GM12891 (cell line): ENCODE data around the gene KIF26A.

ENCODE experiments used
- DNase-seq: peaks from one replicate; pipeline ENCODE4 v3.0.0; 2011; ENCODE audit warnings: low spot score; ENCODE audit not compliant: insufficient read length
- FAIRE-seq: peaks from 2 replicates; lab custom pipeline; 2011; peaks lifted over from hg19 to GRCh38; lab: Jason Lieb, UNC
- PAX5 ChIP-seq: IDR thresholded peaks from 2 replicates; pipeline ENCODE4 v1.6.1; 2011; ENCODE audit warnings: low read length, moderate library complexity, mild to moderate bottlenecking; ENCODE audit not compliant: insufficient read depth, severe bottlenecking
- POLR2A ChIP-seq: IDR thresholded peaks from 2 replicates; pipeline ENCODE4 v1.6.1; 2011; ENCODE audit warnings: low read depth, low read length, control low read depth
- POLR2AphosphoS5 ChIP-seq: IDR thresholded peaks from 2 replicates; pipeline ENCODE4 v1.6.1; 2011; ENCODE audit warnings: low read depth, low read length, control low read depth
- POU2F2 ChIP-seq: IDR thresholded peaks from 2 replicates; pipeline ENCODE4 v1.6.1; 2011; ENCODE audit warnings: low read depth, mild to moderate bottlenecking, control low read depth, low read length, moderate library complexity
- SPI1 ChIP-seq: IDR thresholded peaks from 2 replicates; pipeline ENCODE4 v1.6.1; 2011; ENCODE audit warnings: low read depth, low read length, control low read depth
- TAF1 ChIP-seq: IDR thresholded peaks from 2 replicates; pipeline ENCODE4 v1.6.1; 2011; ENCODE audit warnings: low read depth, low read length, control low read depth

Gene KIF26A

GRCh38 chr14:104136472-104137296 is 1.7 kb upstream of the KIF26A start:
- TF ChIP-seq POU2F2 (no peak), POLR2A (no peak), TAF1 (no peak), POLR2AphosphoS5 (no peak), PAX5 (no peak), SPI1 (no peak)
- FAIRE-seq = no peak

DNA sequence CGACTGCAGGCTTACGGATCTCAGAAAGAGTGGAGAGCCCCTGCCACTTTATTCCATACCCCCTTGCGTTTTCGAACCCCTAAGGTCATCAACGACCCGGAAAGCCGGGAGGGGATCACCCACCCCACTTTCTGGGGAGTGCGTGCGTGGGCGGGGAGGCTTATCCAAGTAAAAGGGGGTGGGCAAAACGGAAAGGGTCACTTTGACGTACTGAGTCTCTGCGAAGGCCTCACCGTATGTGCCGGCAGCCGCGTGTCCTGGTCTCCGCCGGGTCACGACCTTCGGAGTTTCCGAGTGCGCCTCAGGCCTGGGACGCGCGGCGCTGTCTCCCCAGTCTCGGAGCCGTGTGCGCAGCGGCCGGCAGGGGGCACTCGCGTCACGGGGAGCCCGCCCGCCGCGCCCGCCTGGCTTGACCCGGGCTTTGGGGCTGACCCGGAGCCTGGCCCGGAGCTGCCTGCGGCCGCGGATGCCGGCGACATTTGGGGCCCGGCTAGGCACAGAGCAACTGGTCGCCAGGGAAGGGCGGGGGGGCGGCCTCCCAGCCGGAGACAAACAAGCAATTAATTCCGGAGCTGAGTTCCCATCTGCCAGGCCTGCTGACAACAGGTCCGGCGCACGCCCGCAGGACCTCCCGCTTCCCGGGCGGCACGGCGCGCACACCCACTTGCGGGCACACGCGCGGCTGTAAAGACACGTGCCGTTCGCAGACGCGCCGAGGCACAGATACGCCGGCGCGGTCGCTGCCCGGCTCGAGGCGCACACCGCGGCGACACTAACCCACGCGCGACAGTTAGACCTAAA is 890 bp upstream of the KIF26A start:
- FAIRE-seq (no peak), DNase-seq (peak; percentile 94)
- TF ChIP-seq POU2F2 (no peak), TAF1 (no peak), PAX5 (no peak), SPI1 (no peak), POLR2AphosphoS5 (no peak), POLR2A (no peak)

More at GRCh38 chr14:104136472-104137296, 1.7 kb upstream of the KIF26A start:
- no peak for DNase-seq

DNA sequence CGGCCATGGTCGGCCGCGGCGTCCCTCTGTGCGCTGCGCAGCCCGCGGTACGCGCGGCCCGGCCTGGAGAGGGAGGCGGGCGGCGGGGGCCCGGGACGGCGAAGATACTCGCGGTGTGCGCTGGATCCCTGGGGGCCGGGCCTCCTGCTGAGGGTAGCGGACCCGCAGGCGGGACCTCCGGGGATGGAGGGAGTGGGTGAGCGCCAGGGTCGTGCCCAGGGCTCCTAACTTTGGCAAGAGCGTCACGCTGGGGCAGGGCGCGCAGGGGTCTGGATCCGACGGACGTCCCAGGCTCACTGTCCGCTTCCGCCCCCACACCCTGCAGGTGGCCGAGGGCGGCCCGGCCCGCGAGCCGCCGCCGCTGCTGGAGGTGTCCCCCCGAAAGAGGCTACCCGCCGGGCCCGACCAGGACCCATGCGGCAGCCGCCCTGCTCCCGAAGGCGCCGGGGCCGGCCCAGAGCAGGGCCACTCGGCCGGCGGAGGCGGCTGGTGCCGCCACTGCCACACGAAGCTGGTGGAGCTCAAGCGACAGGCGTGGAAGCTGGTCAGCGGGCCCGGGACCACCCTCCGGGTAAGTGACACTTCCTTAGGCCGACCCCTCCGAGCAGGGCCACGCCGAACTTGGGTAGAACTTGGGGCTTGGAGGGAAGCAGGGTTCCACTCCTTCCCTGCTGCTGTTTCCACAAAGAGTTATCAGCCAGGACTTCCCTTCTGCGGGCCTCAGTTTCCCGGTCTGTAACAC is 502 bp downstream of the KIF26A start:
- DNase-seq = no peak
- TF ChIP-seq POU2F2 = no peak
- TF ChIP-seq PAX5 = no peak
- no peak for TF ChIP-seq POLR2AphosphoS5
- no peak for TF ChIP-seq TAF1
- TF ChIP-seq SPI1 = no peak
- TF ChIP-seq POLR2A = no peak
- FAIRE-seq = no peak

DNA sequence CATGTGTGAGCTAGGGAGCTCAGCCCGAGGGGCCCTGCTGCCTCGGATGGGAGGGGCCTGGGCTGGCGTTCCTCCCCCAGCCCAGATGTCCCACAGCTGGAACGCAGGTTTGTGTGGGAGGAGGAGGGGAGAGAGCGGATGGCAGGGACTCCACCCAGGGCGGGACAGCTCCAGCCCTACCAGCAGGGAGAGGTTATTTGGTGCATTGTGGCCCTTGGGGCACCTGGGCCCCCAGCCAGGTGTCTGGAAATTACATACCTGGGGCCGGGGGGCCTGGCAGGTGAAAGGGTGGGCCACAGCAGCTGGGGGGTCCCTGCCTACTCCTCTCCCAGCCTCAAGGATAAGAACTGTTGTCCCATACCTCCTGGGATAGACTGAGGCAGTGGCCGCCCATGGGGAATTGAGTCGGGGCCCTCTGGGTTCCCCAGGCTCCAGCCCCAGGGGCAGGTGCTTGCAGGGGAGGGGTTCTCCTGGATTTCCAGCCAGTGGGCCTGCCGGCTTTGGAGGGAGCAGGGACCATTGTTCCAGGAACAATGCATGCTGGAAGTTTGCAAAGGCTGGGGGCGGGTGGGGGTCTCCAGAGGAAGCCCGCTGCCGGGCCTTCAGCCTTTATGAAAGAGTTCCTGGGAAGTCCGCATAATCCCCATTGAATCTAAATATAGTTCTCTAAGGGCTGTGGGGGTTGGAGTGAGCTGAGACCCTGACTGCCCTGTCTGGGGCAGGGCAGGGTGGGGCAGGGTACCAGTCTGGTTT is 1.2 kb downstream of the KIF26A start:
- DNase-seq = no peak
- TF ChIP-seq SPI1 = no peak
- TF ChIP-seq POLR2AphosphoS5 = no peak
- TF ChIP-seq POU2F2 = no peak
- no peak for TF ChIP-seq TAF1
- TF ChIP-seq POLR2A = no peak
- TF ChIP-seq PAX5 = no peak
- FAIRE-seq = no peak

- DNase-seq (no peak), FAIRE-seq (no peak)
- TF ChIP-seq TAF1 (no peak), POLR2A (no peak), SPI1 (no peak), POU2F2 (no peak), PAX5 (no peak), POLR2AphosphoS5 (no peak)
Measured at GRCh38 chr14:104140213-104140462, 1.8 kb downstream of the KIF26A start.

- DNase-seq = no peak
- TF ChIP-seq POLR2AphosphoS5 (no peak), POLR2A (no peak), PAX5 (no peak), TAF1 (no peak), SPI1 (no peak), POU2F2 (no peak)
- FAIRE-seq = no peak
Measured at GRCh38 chr14:104140463-104141331, 2.3 kb downstream of the KIF26A start.

- TF ChIP-seq POLR2A = no peak
- TF ChIP-seq POLR2AphosphoS5 = no peak
- no peak for TF ChIP-seq SPI1
- no peak for TF ChIP-seq PAX5
- FAIRE-seq = no peak
- DNase-seq = no peak
Measured at GRCh38 chr14:104141621-104142091, 3.3 kb downstream of the KIF26A start.

GRCh38 chr14:104142136-104142945 is 4.0 kb downstream of the KIF26A start:
- DNase-seq (no peak), FAIRE-seq (no peak)
- TF ChIP-seq TAF1 = no peak
- no peak for TF ChIP-seq SPI1
- TF ChIP-seq POLR2AphosphoS5 = no peak
- TF ChIP-seq PAX5 = no peak
- no peak for TF ChIP-seq POU2F2
- no peak for TF ChIP-seq POLR2A

GRCh38 chr14:104142946-104143470 is 4.6 kb downstream of the KIF26A start:
- FAIRE-seq (no peak), DNase-seq (no peak)
- TF ChIP-seq PAX5 (no peak), POU2F2 (no peak), POLR2AphosphoS5 (no peak), SPI1 (no peak), TAF1 (no peak), POLR2A (no peak)
